HepG2 (cell line): Measurements from ENCODE around the gene UCHL3. TPM values are rescaled to one million over a fixed set of nuclear protein-coding genes. Genes with fewer than 3 reads are reported as not detected.

Source experiments
- ATAC-seq: fragments of 200-7000 bp; cut with Tn5 transposase; 3 replicates; pipeline ENCODE4 v1.9.1; 2020; ENCODE audit warnings: mild to moderate bottlenecking, moderate library complexity
- BruUV-seq: library from RNA; stranded (reverse); fragments of 400-500 nt; replicated peaks from 2 replicates; lab custom pipeline; 2021; lab: Mats Ljungman, UMichigan
- CTCF ChIA-PET: fragments of 300-600 bp; formaldehyde crosslinking; extraction: SDS; loops from one replicate; lab custom pipeline; 2021; ENCODE audit warnings: low total read pairs, inconsistent platforms, low intra/inter-chr PET ratio; lab: Yijun Ruan, JAX
- POLR2A ChIA-PET: fragments of 350-600 bp; sonication (Branson Sonifier 250); formaldehyde crosslinking; loops from one replicate; lab custom pipeline; 2020; ENCODE audit warnings: antibody characterized with exemption, inconsistent platforms; lab: Yijun Ruan, JAX
- DNase-seq: peaks from one replicate; pipeline ENCODE4 v3.0.0-alpha.2; 2015; ENCODE audit warnings: low spot score
- FAIRE-seq: peaks from 3 replicates; lab custom pipeline; 2011; peaks lifted over from hg19 to GRCh38; lab: Jason Lieb, UNC
- H2AFZ ChIP-seq: one replicate; pipeline ENCODE4 v1.6.1; 2011; ENCODE audit warnings: low read length, inconsistent platforms
- H3K27ac ChIP-seq: fragments of 300-600 bp; 3 replicates; pipeline ENCODE4 v1.8.0; 2011; ENCODE audit warnings: mixed run types, mild to moderate bottlenecking, mixed read lengths, low read length, inconsistent platforms; ENCODE audit not compliant: insufficient read depth; ENCODE audit errors: extremely low read length
- H3K27me3 ChIP-seq, 2 experiments: fragments of 200-600 bp in 1 of 2; 2 replicates in 1 of 2; 3 replicates in 1 of 2; pipeline versions ENCODE4 v1.6.0 to v1.8.0; 2011; ENCODE audit warnings: low read length in 2 of 2, mild to moderate bottlenecking in 2 of 2, moderate library complexity in 2 of 2, inconsistent platforms in 1 of 2; ENCODE audit not compliant: insufficient read depth in 2 of 2, control insufficient read depth in 1 of 2
- H3K36me3 ChIP-seq, 2 experiments: fragments of 200-600 bp in 1 of 2; replicated peaks in 1 of 2; 2 replicates in 1 of 2; 3 replicates in 1 of 2; pipeline versions ENCODE4 v1.5.1 to v1.8.0; 2011; ENCODE audit warnings: low read length in 2 of 2, inconsistent platforms in 1 of 2; ENCODE audit not compliant: insufficient read depth in 2 of 2, control insufficient read depth in 1 of 2
- H3K4me1 ChIP-seq: 2 replicates; pipeline ENCODE4 v1.5.1; 2012; ENCODE audit warnings: low read length, inconsistent platforms; ENCODE audit not compliant: insufficient read depth
- H3K4me2 ChIP-seq: 2 replicates; pipeline ENCODE4 v1.6.0; 2011; ENCODE audit warnings: low read depth, low read length, inconsistent platforms
- H3K4me3 ChIP-seq, 3 experiments: fragments of 200-600 bp in 1 of 3; sonication (generic), shearing (Covaris generic) in 1 of 3; replicated peaks in 1 of 3; 2 replicates each; pipeline ENCODE4 v1.5.1; 2011 to 2016; ENCODE audit warnings: low read length in 3 of 3, inconsistent platforms in 2 of 3, low read depth in 2 of 3, mild to moderate bottlenecking in 2 of 3, control low read depth in 1 of 3, mixed read lengths in 1 of 3; ENCODE audit not compliant: insufficient read depth in 1 of 3
- H3K79me2 ChIP-seq: one replicate; pipeline ENCODE4 v1.6.1; 2011; ENCODE audit warnings: low read length, inconsistent platforms; ENCODE audit not compliant: insufficient read depth
- H3K9ac ChIP-seq: 2 replicates; pipeline ENCODE4 v1.6.0; 2011; ENCODE audit warnings: mild to moderate bottlenecking, low read depth, low read length, inconsistent platforms; ENCODE audit not compliant: insufficient read depth
- H3K9me3 ChIP-seq: 2 replicates; pipeline ENCODE4 v1.5.1; 2012; ENCODE audit warnings: mild to moderate bottlenecking, low read length
- H4K20me1 ChIP-seq: 2 replicates; pipeline ENCODE4 v1.6.0; 2011; ENCODE audit warnings: inconsistent platforms, mild to moderate bottlenecking, low read length, moderate library complexity; ENCODE audit not compliant: insufficient read depth
- AKAP8 ChIP-seq: sonication (generic); formaldehyde crosslinking; IDR thresholded peaks from 2 replicates; pipeline ENCODE4 v1.5.1; 2020; ENCODE audit warnings: mild to moderate bottlenecking, missing genetic modification reagents
- CEBPG ChIP-seq: IDR thresholded peaks from 2 replicates; pipeline ENCODE4 v1.6.1; 2016
- IRF2 ChIP-seq: IDR thresholded peaks from 2 replicates; pipeline ENCODE4 v1.6.1; 2018; ENCODE audit warnings: missing genetic modification reagents, missing compliant biosample characterization
- NKX3-1 ChIP-seq: sonication (generic); formaldehyde crosslinking; IDR thresholded peaks from 2 replicates; pipeline ENCODE4 v1.5.0; 2020; ENCODE audit warnings: missing genetic modification reagents
- NR3C1 ChIP-seq: sonication (generic); formaldehyde crosslinking; IDR thresholded peaks from 2 replicates; pipeline ENCODE4 v1.4.0; 2020; ENCODE audit warnings: missing genetic modification reagents
- RAD51 ChIP-seq: fragments of 450-650 bp; IDR thresholded peaks from 2 replicates; pipeline ENCODE4 v1.6.1; 2016; ENCODE audit warnings: borderline replicate concordance
- REPIN1 ChIP-seq: sonication (generic); formaldehyde crosslinking; IDR thresholded peaks from 2 replicates; pipeline ENCODE4 v1.8.0; 2022; ENCODE audit warnings: missing genetic modification reagents, low read depth, mild to moderate bottlenecking, borderline replicate concordance
- SOX13 ChIP-seq, 3 experiments: fragments of 450-650 bp in 1 of 3; sonication (generic) in 1 of 3; formaldehyde crosslinking in 1 of 3; IDR thresholded peaks in 2 of 3; conservative IDR thresholded peaks in 1 of 3; 2 replicates each; pipeline versions ENCODE4 v1.5.0 to v1.6.1; 2016 to 2020; ENCODE audit warnings: antibody characterized with exemption in 1 of 3, mild to moderate bottlenecking in 1 of 3, missing compliant biosample characterization in 1 of 3, missing genetic modification reagents in 1 of 3, moderate library complexity in 1 of 3
- ZNF451 ChIP-seq: sonication (generic); formaldehyde crosslinking; IDR thresholded peaks from 2 replicates; pipeline ENCODE4 v1.5.0; 2020; ENCODE audit warnings: mild to moderate bottlenecking, missing genetic modification reagents
- ZNF557 ChIP-seq: sonication (generic); formaldehyde crosslinking; IDR thresholded peaks from 2 replicates; pipeline ENCODE4 v1.4.0; 2020; ENCODE audit warnings: missing genetic modification reagents
- ZNF570 ChIP-seq: sonication (generic); formaldehyde crosslinking; IDR thresholded peaks from 2 replicates; pipeline ENCODE4 v1.4.0; 2020; ENCODE audit warnings: mild to moderate bottlenecking, missing genetic modification reagents, borderline replicate concordance
- WGBS: methylation state at CpG from one replicate; pipeline ENCODE4 v1.1.6; 2017; ENCODE audit warnings: low lambda C conversion rate; 5-methylcytosine and 5-hydroxymethylcytosine counted together
- in situ Hi-C: cut with HindIII; loops from 2 replicates; pipeline ENCODE4 v1.10.0; 2017; ENCODE audit warnings: low pct_unique_long_range_greater_than_20kb; ENCODE audit not compliant: extremely low pct_ligation_motif_present
- intact Hi-C: fragments of 100-400 bp; cut with micrococcal nuclease; formaldehyde crosslinking; loops from one replicate; pipeline ENCODE4 v1.10.0; 2022; ENCODE audit not compliant: unreplicated experiment
- polyA plus RNA-seq, 8 experiments: library from polyadenylated mRNA; depleted of rRNA in 3 of 8; stranded (reverse) in 7 of 8; unstranded in 1 of 8; fragments of >200 nt; fragmentation: Illumina TruSeq in 4 of 8; extraction: Trizol in 4 of 8; gene quantifications; 2 replicates each; pipeline versions ENCODE4 v1.2.1 to v1.2.3, GENCODE V29; 2011 to 2016; ENCODE audit warnings: low read depth in 4 of 8, missing spikeins in 1 of 8, mixed read lengths in 1 of 8; ENCODE audit not compliant: insufficient read depth in 1 of 8
- total RNA-seq, 5 experiments: library from RNA; depleted of rRNA; stranded (reverse); fragments of >200 nt; fragmentation: Illumina TruSeq; extraction: Trizol; gene quantifications; 2 replicates each; pipeline ENCODE4 v1.2.3, GENCODE V29; 2016; ENCODE audit warnings: low read depth in 1 of 5

UCHL3 gene
- total and polyA plus RNA-seq, 2 of the 13 experiments (the other 11 are each of a cell fraction or from before 2014, with no cell fraction given), result 36.2 to 93.3 TPM

GRCh38 chr13:75607447-75607846 lies 57.9 kb downstream of the UCHL3 start:
- Histone ChIP-seq H4K20me1 (no peaks in the 10 kb centered on the region), H3K9me3 (no peaks in the 10 kb centered on the region), H3K27me3 (no peaks in the 10 kb centered on the region), H3K27ac (no peak overlapping the region), H3K79me2 (no peaks in the 10 kb centered on the region), H3K4me1 (no peaks in the 10 kb centered on the region; the same call in 1 of the 2 replicates), H3K9ac (no peak overlapping the region), H3K36me3 (peaks cover 0 to 1% of the 10 kb centered on the region in 2 experiments; a peak in 1 of 5 replicates), H3K4me2 (no peak overlapping the region), H3K4me3 (no peak overlapping the region), H2AFZ (no peak overlapping the region)
- ATAC-seq, result no peak
- no TSS peak for BruUV-seq
- 0 out of 2 replicates have a peak, but pooled peaks have one; percentile 11 for TF ChIP-seq CEBPG (CRISPR knock-in tag)
- no peak for TF ChIP-seq ZNF570 (CRISPR knock-in tag)
- 95% methylated on average over 2 of the region's 2 CpGs for WGBS
- CTCF ChIA-PET, result no interaction called here
- in situ Hi-C loops, result no loop called here
- intact Hi-C loops, result loop anchor here (5.0 kb wide), 1 partner anchor 55 kb away; no protein-coding TSS in a partner anchor
- no peak for FAIRE-seq
- peak; percentile 6 for DNase-seq
- POLR2A ChIA-PET, result no interaction called here

GRCh38 chr13:75610466-75610865 lies 60.9 kb downstream of the UCHL3 start:
- FAIRE-seq, result no peak

More at GRCh38 chr13:75610466-75610865, 60.9 kb downstream of the UCHL3 start:
- no peak overlapping the region for H3K4me3 ChIP-seq
- H3K27me3 ChIP-seq, result no peaks in the 10 kb centered on the region
- no peaks in the 10 kb centered on the region for H3K9me3 ChIP-seq
- POLR2A ChIA-PET, result no interaction called here
- H3K4me1 ChIP-seq, result no peaks in the 10 kb centered on the region; the same call in 1 of the 2 replicates
- H4K20me1 ChIP-seq, result no peaks in the 10 kb centered on the region
- intact Hi-C loops (no loop called here), in situ Hi-C loops (no loop called here)
- ATAC-seq (no peak), DNase-seq (no peak)
- BruUV-seq, result no TSS peak
- no peak overlapping the region for H3K4me2 ChIP-seq
- no peaks in the 10 kb centered on the region for H3K79me2 ChIP-seq
- no peak overlapping the region for H2AFZ ChIP-seq
- H3K9ac ChIP-seq, result no peak overlapping the region
- TF ChIP-seq ZNF557 (CRISPR knock-in tag), result no peak
- TF ChIP-seq NKX3-1, result no peak
- no peak for TF ChIP-seq ZNF451 (CRISPR knock-in tag)
- TF ChIP-seq IRF2, result no peak
- no peak for TF ChIP-seq AKAP8
- no peak for TF ChIP-seq REPIN1 (CRISPR knock-in tag)
- no peak for TF ChIP-seq RAD51
- TF ChIP-seq NR3C1, result no peak
- TF ChIP-seq SOX13 (IDR thresholded peaks at IDR 0.05), result no peak
- no peak for TF ChIP-seq SOX13 (CRISPR knock-in tag; conservative IDR thresholded peaks at IDR 0.05 in 1 of 2, IDR thresholded peaks at IDR 0.05 in 1 of 2)
- no peak overlapping the region for H3K27ac ChIP-seq
- CTCF ChIA-PET, result no interaction called here
- no peaks in the 10 kb centered on the region for H3K36me3 ChIP-seq
